Putamen (tissue), 1 donor: Measurements from ENCODE around the gene LCN12.

Experiments
- DNase-seq: peaks from one replicate; pipeline ENCODE4 v3.0.0-alpha.2; 2016; ENCODE audit warnings: low spot score

The LCN12 gene

DNA sequence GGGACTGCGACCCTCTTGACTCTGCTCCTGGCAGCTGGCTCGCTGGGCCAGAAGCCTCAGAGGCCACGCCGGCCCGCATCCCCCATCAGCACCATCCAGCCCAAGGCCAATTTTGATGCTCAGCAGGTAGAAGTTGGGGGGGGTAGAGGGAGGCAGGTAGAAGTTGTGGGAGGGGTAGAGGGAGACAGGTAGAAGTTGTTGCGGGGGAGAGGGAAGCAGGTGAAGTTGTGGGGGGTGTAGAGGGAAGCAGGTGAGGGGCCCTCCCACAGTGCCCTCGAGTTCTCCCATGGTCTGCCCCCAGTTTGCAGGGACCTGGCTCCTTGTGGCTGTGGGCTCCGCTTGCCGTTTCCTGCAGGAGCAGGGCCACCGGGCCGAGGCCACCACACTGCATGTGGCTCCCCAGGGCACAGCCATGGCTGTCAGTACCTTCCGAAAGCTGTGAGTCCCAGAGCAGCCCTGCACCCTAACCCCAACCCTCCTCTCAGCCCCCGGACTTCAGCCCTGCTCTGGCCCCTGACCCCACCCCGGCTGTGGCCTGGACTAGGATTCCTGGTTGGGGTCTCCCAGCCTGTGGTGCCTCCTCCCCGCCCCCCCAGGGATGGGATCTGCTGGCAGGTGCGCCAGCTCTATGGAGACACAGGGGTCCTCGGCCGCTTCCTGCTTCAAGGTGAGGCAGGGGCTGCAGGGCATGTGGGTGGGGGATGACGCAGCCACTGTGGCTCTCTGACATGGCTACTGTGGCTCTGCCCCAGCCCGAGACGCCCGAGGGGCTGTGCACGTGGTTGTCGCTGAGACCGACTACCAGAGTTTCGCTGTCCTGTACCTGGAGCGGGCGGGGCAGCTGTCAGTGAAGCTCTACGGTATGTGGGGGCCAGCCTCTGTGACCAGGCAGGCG lies 6.5 kb upstream of the LCN12 start:
- DNase-seq, result no peak

GRCh38 chr9:136946228-136947027 lies 5.6 kb upstream of the LCN12 start:
- DNase-seq, result no peak

GRCh38 chr9:136947028-136947891 lies 4.8 kb upstream of the LCN12 start:
- DNase-seq, result peak; percentile 66

DNA sequence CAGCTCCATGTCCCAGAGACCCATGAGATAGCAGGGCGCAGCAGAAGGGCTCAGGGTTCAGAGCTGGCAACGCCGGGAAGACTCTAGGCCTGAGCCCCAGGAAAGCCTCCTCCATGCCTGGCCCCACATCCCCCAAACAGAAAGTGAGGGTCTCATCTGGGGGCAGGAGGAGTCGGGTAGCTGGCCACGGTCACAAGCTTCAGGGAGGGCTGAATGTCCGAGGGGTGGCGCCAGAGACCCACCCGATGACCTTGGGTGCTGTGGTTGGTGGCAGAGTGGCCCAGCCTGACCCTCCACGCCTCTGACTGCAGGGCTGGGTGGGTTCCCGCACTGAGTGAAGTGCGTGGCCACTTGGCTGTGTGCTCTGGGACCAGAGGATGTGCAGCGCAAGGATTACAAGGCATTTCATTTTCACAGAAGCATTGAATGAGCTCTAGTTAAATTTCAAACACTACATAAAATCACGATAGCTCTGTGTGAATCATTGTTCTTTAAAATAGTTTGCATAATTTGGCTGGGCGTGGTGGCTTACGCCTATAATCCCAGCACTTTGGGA lies 4.0 kb upstream of the LCN12 start:
- DNase-seq, result peak; percentile 73

DNA sequence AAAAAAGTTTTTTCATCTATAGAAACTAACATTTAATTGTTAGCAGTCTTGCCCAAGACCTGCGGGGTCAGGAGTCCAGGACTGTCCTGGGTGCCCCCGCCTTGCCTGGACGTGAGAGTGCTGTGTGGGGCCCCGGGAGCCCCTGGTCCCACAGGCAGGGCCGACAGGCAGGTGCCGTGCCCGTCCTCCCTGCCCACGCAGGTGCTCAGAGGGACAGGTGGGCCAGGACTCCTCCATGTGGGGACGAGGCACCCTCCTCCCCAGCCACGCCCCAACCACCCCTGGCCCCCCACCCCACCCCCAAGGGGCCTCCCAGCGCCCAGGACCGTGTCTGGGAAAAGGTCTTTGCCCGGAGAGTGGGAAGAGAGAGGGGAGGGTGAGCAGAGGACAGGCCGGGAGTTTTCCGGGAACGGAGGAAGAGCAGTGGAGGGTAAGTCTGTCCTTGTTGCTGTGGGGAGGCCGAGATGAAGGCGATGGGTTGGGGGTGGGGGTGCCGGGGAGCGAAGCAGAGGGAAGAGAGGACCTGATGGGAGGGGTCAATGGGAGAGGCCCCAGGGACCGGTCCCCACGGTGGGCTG lies 2.7 kb upstream of the LCN12 start:
- DNase-seq, result no peak

DNA sequence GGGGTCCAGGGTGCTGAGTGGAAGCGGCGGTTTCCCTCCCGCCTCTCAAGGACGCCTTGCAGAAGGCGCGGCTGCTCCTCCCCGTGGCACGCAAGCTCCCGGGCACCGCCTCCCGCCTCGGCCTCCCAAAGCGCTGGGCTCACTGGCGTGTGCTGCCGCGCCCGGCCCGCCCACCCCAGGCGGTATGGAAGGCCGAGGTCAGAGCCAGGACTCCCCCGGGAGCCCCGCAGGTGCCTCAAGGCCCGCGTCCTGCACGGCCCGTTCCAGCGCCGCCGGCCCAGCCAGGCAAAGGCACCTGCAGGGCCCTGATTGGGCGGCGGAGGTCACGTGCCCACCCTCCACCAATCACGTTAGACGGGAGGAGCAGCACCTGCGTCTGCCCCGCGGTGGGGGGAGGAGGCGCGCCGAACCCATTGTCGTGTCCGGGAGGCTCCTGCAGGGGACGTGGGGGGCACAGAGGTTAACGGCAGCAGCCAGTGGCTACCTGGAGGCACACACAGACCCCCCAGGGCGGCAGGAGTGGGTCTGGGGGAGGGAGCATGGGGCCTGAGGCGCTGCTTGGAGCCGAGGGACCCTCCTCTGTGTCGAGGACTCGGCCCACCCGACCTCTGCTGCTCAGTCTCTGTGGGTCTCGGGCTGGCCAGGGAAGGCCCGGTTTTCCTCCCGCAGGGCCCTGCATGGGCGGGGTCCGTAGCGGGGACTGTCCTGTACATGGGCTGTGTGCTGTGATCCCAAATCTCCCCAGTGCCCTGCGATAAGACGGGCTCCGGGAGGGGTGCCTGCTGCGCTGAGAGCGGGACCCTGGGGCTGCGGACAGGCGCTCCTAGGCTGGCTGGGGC lies 2.0 kb upstream of the LCN12 start:
- DNase-seq, result peak; percentile 93

DNA sequence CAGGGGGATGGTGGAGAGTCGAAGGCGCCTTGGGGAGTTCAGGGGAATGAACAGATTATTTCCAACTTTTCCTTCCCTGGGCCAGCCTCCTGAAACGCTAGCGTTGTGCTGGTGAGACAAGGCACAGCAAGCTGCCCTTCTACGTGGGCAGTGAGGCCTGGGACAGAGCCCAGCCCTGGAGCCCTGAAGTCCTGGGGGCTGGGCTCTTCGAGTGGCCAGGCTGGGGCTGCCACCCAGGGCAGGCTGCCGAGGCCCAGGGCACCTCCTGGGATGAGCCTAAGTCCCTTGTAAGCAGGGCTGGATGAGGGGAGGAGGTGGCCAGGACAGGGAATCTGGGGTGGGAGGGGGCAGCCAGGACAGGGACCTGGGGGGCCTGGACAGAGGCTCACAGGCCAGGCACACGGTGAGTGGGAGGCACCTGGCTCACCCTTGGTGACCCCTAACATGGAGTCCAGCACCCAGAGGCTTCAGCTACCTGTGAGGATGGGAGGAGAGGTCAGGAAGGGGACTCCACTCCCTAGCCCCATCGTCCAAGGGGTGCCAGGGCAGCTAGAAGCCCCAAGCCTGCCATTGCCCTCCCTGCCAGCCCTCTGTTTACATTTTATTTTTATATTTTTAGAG lies 1.3 kb upstream of the LCN12 start:
- no peak for DNase-seq

DNA sequence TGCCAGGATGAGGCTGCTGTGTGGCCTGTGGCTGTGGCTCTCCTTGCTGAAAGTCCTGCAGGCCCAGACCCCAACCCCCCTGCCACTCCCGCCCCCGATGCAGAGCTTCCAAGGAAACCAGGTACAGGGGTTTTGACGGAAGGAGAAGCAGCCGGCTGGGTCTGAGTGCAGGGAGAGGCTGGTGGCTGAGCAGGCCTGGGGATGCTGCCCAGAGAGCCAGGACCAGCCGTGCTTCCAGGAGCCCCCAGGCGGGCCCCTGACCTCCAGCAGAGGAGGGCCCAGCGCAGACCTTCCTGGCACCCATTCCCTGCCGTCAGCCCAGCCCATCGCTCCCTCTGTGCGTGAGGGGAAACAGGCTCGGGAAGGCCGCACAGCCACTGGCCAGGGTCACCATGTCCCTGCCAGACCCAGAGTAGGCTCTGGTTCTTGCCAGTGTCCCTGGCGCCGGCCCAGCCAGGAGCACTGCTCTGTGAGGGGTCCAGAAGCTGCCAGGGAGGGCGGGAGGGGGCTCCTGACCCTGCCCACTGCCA lies 313 bp downstream of the LCN12 start:
- no peak for DNase-seq

DNA sequence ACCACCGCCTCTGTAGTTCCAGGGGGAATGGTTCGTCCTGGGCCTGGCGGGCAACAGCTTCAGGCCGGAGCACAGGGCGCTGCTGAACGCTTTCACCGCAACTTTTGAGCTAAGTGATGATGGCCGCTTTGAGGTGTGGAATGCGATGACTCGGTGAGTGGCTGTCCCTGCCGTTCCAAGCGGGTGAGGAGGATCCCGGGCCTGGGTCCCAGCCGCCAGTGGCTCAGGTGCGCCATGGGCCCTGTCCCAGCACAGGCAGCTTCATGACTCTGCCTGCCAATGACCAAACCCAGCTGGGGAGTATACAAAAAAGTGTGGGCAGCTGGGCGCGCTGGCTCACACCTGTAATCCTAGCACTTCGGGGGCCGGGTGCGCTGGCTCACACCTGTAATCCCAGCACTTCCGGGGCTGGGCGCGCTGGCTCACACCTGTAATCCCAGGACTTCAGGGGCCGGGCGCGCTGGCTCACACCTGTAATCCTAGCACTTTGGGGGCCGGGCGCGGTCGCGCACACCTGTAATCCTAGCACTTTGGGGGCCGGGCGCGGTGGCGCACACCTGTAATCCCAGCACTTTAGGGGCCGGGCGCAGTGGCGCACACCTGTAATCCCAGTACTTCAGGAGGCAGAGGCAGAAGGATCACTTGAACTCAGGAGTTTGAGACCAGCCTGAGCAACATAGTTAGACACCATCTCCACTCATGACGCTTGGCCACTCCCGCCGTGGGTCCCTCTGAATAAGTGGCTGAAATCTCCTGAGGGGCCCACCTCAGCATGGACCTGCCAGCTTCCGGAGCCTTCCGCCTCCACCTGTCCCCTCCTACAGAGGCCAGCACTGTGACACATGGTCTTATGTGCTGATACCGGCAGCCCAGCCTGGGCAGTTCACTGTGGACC lies 1.1 kb downstream of the LCN12 start:
- DNase-seq, result no peak

- no peak for DNase-seq
These were observed 1.7 kb downstream of the LCN12 start for GRCh38 chr9:136953771-136954269.

- DNase-seq, result no peak
These were observed 2.4 kb downstream of the LCN12 start for GRCh38 chr9:136954270-136955083.

DNA sequence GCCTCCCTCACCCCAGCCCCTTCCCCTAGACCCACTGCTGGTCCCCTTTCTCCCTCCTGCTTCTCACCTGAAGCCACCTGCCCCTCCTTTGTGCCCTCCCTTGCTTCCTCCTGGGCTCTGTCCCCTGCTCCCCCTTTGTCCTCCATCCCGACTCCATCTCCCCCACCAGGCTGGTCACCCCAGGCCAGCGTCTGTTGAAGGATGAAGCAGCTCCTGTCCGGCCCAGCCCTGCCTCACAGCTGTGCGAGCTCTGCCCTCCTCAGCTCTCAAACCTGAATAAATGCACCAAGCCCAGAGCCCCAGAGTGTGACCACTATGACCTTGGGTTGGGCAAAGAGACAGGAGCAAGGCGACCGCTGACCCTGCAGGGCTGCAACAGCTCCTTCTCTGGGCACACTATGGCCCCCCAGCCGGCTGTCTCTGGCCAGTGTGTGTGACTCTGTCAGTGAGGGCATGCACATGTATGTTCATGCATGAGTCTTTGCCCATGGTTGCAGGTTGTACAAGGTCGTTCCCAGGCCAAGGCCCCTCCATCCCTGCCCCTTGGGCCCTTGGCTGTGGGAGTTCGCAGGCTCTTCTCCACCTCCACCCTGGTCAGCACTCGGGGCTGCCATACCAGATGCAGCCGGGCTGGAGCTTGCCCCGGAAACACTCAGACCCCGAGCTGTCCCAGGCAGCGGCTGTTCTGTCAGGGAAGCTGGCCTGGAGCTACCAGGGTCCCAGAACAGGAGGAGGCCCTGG lies 3.3 kb downstream of the LCN12 start:
- no peak for DNase-seq

GRCh38 chr9:136955943-136956335 lies 3.9 kb downstream of the LCN12 start:
- DNase-seq, result no peak

DNA sequence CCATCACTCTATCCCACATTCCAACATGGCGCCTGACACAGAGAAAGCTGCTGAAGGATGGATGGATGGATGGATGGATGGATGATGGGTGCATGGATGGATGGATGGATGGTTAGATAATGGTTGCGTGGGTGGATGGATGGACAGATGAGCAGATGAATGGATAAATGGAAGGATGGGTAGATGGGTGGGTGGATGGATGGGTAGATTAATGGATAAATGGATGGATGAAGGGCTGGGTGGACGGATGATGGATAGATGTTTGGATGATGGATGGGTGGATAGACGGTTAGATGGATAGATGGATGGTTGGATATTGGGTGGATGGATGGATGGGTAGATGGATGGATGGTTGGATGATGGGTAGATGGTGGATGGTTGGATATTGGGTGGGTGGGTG lies 4.5 kb downstream of the LCN12 start:
- no peak for DNase-seq

DNA sequence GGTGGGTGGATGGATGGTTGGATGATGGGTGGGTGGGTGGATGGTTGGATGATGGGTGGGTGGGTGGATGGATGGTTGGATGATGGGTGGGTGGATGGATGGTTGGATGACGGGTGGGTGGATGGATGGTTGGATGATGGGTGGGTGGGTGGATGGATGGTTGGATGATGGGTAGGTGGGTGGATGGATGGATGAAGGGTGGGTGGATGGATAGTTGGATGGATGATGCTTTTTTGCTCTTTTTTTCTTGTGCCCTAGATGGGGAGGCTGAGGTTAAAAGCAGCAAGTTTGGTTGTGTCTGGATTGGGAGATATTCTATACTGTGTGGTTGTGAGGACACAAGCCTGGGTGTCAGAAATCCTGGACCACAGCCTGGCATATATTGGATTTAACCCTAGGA lies 5.4 kb downstream of the LCN12 start:
- no peak for DNase-seq

GRCh38 chr9:136957901-136958300 lies 5.8 kb downstream of the LCN12 start:
- DNase-seq, result no peak

- DNase-seq, result no peak
These were observed 6.4 kb downstream of the LCN12 start for GRCh38 chr9:136958473-136958872.
